ENCODE results near the gene CNKSR3. TPM values are rescaled to one million over a fixed set of nuclear protein-coding genes. Genes with fewer than 3 reads are reported as not detected.

The CNKSR3 gene
- total RNA-seq, 1 donor from 2014 or later: 7.4 TPM

- Histone ChIP-seq H3K4me1 (peaks cover 31% of the 10 kb centered on the region), H3K4me3 (peak overlapping the region; percentile 64 to 73), H3K9me3 (no peaks in the 10 kb centered on the region), H3K27me3 (no peaks in the 10 kb centered on the region), H3K36me3 (no peaks in the 10 kb centered on the region), H3K27ac (peak overlapping the region; percentile 80)
- no peak for DNase-seq (ENCODE audit: extremely low spot score in 2 of 2)
- no peak for TF ChIP-seq CTCF (IDR thresholded peaks at IDR 0.05)
- TF ChIP-seq POLR2AphosphoS5 (IDR thresholded peaks at IDR 0.05; ENCODE audit: insufficient read depth in 1 of 2, low read depth in 1 of 2): no peak
- TF ChIP-seq POLR2A (IDR thresholded peaks at IDR 0.05): no peak
- intact Hi-C loops (cut with DNase I): loop anchor here (10.0 kb wide), 1 partner anchor 95 kb away; no protein-coding TSS in a partner anchor
These were observed 903 bp downstream of the CNKSR3 start for GRCh38 chr6:154509421-154510143.

- no peak for DNase-seq (ENCODE audit: extremely low spot score in 2 of 2)
- H3K4me3 ChIP-seq: peak overlapping the region; percentile 64 to 73
- H3K36me3 ChIP-seq: no peaks in the 10 kb centered on the region
- no peaks in the 10 kb centered on the region for H3K27me3 ChIP-seq
- peaks cover 31% of the 10 kb centered on the region for H3K4me1 ChIP-seq
- intact Hi-C loops (cut with DNase I): no loop called here
- no peaks in the 10 kb centered on the region for H3K9me3 ChIP-seq
- TF ChIP-seq CTCF (IDR thresholded peaks at IDR 0.05): no peak
- TF ChIP-seq POLR2AphosphoS5 (IDR thresholded peaks at IDR 0.05; ENCODE audit: insufficient read depth in 1 of 2, low read depth in 1 of 2): peak in 1 of 2 donors; percentile 57
- peak overlapping the region; percentile 80 for H3K27ac ChIP-seq
These were observed 1.7 kb downstream of the CNKSR3 start for GRCh38 chr6:154508573-154509375.

- no peaks in the 10 kb centered on the region for H3K27me3 ChIP-seq
- peaks cover 31% of the 10 kb centered on the region for H3K4me1 ChIP-seq
- H3K36me3 ChIP-seq: no peaks in the 10 kb centered on the region
- DNase-seq (ENCODE audit: extremely low spot score in 2 of 2): no peak
- no peaks in the 10 kb centered on the region for H3K9me3 ChIP-seq
- intact Hi-C loops (cut with DNase I): no loop called here
- H3K4me3 ChIP-seq: no peak overlapping the region
- no peak overlapping the region for H3K27ac ChIP-seq
- TF ChIP-seq POLR2A (IDR thresholded peaks at IDR 0.05): no peak
- TF ChIP-seq CTCF (IDR thresholded peaks at IDR 0.05): no peak
- no peak for TF ChIP-seq POLR2AphosphoS5 (IDR thresholded peaks at IDR 0.05; ENCODE audit: insufficient read depth in 1 of 2, low read depth in 1 of 2)
These were observed 3.2 kb downstream of the CNKSR3 start for GRCh38 chr6:154506991-154507898.

- Histone ChIP-seq H3K4me3 (no peak overlapping the region), H3K4me1 (peaks cover 26% of the 10 kb centered on the region), H3K36me3 (no peaks in the 10 kb centered on the region), H3K27me3 (no peaks in the 10 kb centered on the region), H3K27ac (no peak overlapping the region), H3K9me3 (no peaks in the 10 kb centered on the region)
- no peak for DNase-seq (ENCODE audit: extremely low spot score in 2 of 2)
- TF ChIP-seq CTCF (IDR thresholded peaks at IDR 0.05) (no peak), POLR2A (IDR thresholded peaks at IDR 0.05) (no peak), POLR2AphosphoS5 (IDR thresholded peaks at IDR 0.05; ENCODE audit: insufficient read depth in 1 of 2, low read depth in 1 of 2) (no peak)
- intact Hi-C loops (cut with DNase I): no loop called here
These were observed 3.9 kb downstream of the CNKSR3 start for GRCh38 chr6:154506582-154506981.
